NK-92 (cell line): Measurements from ENCODE around the gene TMEM150B.
"Not testable (repeated sequence)": the region's sequence is repeated elsewhere in the genome, so short reads cannot be mapped to it uniquely, and the experiment has no call there.

Experiments used
- DNase-seq: peaks from one replicate; lab custom pipeline; 2025; ENCODE audit not compliant: unreplicated experiment; lab: John Stamatoyannopoulos, UW

TMEM150B gene

GRCh38 chr19:55339889-55340783 is 15.0 kb upstream of the TMEM150B start:
- no peak for DNase-seq

DNA sequence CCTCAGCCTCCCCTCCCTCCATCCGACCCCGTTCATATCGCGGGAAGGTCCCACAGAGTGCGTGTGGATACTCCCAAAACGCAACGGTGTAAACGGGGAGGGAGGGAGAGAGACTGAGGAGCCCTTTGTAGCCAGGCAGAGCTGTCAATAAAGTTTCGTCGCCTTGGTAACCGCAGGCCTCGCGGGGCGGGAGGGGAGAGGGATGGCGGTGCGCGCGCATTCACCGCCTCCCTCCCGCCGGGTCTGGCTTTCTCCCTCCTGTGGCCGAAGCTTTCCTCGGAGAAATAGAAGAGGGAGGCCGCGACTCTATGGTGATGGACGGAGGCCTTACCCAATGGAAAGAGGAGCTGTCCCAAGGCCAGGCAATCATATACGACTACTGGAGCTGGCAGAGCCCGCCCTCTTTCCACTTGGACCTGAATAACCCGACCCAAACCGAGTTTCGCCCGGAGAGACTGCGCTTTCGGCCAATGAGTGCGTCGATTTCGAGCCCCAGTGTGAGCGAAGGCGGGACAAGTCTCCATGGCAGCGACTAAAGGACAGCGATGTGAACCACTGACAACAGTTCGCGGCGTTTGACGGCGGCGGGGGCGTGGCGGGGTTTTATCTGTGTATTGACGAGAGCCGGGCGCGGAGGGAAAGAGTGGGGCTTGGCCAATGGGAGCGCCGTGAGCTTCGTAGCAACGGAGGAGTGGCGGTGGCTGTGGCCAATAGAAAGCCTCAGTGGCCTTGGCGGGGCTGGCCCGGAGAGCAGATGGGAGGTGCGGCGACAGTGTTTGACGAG is 14.2 kb upstream of the TMEM150B start, which contains the start of gene KMT5C:
Gene KMT5C, plus strand, starts transcription at position 772 of the 784 bp plus-strand sequence. CDS start 2,061 bp downstream, outside the sequence.
- DNase-seq, result peak; percentile 99

- no peak for DNase-seq
These were observed 11.0 kb upstream of the TMEM150B start for GRCh38 chr19:55336101-55336500.

GRCh38 chr19:55333870-55334269 is 8.7 kb upstream of the TMEM150B start:
- DNase-seq, result no peak

GRCh38 chr19:55329791-55330190 is 4.7 kb upstream of the TMEM150B start:
- DNase-seq, result not testable (repeated sequence)

DNA sequence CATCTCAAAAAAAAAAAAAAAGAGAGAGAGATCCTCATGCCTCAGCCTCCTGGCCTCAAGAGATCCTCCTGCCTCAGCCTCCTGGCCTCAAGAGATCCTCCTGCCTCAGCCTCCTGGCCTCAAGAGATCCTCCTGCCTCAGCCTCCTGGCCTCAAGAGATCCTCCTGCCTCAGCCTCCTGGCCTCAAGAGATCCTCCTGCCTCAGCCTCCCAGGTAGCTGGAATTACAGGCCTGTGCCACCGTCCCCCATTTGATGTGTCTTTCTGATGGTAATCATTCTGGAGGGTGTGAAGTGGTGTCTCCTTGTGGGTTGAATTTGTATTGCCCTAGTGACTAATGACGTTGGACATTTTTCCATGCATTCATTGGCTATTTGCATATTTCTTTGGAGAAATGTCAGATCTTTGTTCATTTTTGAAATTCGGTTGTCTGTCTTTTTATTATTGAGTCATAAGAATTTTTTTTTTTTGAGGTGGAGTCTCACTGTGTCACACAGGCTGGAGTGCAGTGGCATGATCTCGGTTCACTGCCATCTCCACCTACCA is 3.7 kb upstream of the TMEM150B start:
- not testable (repeated sequence) for DNase-seq

DNA sequence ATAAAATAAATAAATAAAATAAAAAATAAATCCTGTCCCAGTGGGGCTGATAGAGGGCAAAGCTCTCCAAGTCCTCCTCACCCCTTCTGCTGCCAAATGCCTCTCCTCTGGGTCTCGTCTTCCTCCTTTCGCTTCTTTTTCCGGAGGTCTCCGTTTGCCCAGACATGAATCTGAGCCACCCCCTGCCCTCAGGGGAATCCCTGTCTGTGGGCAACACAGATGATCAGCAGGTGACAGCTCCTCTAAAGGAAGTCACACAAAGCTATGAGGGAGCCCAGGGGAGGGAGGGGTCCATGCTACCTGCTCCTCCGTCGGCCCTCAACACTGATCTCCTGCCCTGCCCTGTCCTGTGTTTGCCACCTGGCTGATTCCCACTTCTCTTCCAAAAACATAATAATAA is 479 bp downstream of the TMEM150B start:
- DNase-seq, result no peak

DNA sequence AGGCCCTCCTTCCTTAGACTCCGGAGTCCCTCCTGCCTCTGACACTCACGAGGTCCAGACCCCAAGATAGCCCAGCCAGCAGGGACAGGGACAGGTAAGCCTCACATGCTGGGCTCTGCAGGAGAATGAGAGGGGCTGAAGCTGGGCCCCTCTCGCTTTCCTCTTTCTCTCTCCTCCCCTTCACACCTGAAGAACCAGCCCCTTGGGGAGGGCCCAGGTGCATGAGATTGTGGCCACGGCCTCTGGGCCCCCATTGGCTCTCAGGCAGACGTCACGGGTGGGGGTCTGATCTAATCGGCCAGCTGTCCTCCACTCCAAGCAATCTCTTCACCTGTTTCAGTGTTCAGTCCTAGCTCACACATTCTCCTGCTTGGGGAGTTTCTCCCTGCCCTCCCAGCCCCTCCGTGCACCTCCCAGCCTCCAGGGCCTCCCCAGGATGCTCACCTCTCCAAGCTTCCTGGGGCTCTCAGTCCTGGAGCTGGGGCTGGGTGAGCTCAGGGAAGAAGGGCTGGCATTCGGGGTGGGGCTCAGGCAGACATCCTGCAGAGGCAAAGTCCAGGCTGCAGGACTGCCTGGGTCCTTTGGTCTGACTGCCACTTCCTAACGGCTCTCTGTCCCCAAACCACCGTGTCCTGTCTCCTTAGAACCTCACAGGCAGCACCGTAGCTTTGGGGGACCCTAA is 2.8 kb downstream of the TMEM150B start:
- DNase-seq, result no peak

DNA sequence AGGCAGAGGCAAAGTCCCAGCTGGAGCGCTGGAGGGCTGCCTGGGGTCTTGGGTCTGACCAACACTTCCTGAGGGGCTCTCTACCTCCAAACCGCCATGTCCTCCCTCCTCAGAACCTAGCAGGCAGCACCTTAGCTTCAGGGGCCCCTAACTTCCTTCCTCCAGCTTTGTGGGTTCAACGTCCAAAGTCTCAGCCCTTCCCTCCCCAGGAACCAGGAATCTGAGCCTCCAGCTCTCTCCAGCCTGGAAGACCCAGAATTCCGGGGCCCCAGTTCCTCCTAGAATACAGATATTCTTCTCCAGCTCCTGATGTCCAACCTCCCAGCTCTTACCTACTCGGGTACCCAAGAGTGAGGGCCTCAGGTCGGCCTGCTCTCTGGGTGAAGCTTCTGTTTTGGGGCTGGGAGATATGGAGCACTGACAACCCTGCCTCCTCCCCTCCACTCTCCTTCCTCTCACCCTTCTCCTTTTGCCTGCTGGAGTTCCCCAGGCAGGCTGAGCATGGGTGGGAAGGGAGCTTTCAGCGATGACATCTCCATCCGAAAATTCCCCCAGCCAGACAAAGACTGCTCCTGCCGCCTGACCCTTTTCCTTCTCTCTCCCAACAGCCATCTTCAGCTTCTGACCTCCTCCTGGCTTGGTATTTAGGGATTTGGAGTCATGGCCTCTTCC is 3.5 kb downstream of the TMEM150B start:
- no peak for DNase-seq

DNA sequence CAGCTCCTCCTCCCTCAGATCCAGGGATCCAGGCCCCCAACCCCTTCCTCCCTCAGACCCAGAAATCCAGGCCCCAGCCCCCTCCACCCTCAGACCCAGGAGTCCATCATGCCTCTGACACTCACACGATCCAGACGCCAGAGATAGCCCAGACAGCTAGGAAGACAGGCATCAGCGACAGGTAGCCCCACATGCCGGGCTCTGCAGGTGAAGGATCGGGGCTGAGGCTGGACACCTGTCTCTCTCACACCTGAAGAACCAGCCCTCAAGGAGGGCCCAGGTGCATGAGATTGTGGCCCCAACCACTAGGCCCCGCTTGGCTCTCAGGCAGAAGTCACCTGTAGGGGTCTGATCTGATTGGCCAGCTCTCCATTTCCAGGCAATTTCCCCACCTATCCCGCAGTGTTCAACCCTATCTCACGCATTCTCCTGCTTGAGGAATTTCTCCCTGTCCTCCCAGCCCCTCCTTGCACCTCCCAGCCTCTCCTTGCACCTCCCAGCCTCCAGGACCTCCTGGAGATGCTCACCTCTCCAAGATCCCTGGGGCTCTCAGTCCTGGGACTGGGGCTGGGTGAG is 4.2 kb downstream of the TMEM150B start:
- no peak for DNase-seq

- DNase-seq, result no peak
These were observed 5.4 kb downstream of the TMEM150B start for GRCh38 chr19:55319785-55320184.

DNA sequence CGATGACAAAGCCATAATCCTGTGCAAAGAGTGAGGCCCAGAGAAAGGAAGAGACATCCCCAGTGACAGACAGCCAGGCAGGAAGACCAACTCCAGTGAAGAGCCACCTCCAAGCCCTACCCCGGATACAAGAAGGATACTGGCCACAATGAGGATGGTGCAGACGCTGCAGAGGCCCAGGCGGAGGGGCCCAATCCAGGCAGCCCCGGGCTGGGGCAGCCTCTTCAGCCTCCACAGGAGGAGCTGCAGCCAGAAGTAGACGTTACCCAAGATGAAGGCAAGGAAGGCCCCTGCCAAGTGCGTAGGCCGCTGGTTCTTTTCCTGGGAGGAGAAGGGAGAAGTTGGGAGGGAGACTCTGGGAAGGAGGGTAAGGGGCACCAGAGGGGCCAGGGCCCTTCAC is 8.5 kb downstream of the TMEM150B start:
- DNase-seq, result no peak

DNA sequence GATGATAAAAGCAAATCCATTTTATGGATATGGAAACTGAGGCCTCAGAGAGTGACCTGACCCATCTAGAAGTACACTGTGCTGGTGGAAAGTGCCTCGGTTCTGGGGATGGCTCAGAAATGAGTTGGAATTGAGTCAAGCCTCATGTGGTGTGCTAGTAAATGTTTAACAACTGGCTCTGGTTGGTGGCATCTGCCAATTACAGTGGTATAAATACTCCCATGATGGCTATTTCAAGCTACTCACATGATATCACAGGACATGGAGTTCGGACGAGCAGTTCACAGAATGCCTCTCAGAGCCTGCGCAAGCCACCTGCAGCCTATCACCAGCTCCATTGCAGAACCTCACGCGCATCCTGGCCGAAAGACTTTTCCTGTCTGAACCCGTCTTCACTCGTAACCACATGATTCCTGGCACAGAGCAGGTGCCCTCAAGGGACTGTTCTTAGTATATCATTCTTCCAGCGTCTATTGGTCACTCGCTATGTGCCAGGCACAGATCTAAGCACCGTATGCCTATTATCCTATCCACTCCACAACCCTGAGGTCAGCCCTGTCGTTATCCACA is 9.1 kb downstream of the TMEM150B start:
- DNase-seq, result no peak

DNA sequence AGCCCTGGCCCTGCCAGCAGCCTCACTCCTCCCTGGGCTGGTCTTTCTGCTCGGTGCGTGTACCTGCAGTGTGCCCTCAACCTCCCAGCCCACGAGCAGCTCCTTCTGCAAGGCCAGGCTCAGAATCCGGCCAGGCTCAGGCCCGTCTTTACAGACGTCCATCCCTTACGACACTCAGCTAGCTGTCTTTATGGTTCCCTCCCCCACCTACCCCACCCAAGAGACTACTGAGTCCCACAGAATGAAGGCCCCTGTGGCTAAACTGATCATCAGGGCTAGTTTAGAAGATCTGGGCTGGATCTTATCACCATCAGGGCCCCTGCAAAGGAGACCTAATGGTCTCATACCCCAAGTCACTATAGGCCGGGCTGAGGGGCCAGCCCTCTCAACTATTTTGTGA is 10.7 kb downstream of the TMEM150B start:
- no peak for DNase-seq

DNA sequence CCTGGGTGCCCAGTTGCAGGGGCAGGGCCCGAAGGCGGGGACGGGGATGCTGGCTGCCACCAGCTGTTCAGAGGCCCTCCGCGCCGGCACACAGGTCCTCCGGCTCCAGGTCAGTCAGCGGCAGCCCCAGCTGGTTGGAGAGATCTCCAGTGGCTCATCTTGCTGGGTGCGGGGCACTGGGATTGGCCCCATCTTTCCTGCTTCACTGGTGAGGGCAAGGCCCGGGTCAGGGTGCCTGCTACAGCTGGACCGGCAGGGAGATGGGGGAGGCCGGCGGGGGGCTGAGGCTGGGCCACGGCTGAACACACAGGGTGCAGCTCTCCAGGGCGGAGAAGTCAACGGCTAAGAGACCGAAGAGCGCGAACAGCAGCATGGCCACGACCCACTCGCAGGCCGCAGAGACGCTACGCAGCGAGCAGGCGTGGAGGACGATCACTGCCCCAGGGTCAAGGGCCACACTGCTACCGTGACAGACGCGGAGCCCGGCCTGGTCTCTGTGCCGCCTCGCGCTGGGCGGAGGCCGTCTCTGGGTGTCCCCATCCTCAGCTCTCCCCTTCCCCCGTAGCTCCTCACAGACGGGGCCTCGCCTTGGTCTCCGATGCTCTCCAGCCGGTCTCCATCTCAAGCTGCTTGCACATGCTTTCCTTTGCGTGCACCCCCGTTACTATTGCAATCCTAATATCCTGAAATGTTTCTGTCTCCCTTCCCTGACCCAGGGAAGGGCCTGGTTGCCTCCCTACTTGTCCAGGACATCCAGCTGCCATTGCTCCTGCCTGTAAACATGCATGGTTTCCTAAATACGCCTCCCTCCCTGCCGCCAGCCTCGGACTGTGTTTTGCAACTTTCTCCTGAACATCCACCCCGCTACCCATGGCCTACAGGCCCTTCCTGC is 12.3 kb downstream of the TMEM150B start:
- DNase-seq, result no peak

GRCh38 chr19:55311797-55312196 is 13.3 kb downstream of the TMEM150B start:
- no peak for DNase-seq

DNA sequence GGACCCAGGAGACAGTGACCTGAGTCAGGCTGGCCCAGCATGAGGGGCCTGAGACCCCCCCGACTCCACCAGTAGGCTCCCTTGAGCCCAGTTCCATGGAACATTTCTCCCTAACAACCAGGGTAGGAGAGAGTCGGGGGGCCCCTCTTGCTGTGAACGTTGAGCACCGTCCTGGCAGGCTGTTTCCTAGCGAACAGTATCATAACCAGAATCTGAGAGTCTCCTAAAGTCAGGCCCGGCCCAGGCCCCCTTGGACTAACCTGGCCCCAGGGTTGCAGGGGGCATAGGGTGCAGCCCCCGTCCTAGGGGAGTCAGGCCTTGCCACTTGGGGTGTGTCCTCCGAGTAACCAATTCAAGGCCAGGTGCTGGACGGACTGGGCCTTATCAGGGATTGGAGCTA is 13.7 kb downstream of the TMEM150B start:
- no peak for DNase-seq

GRCh38 chr19:55310498-55310897 is 14.6 kb downstream of the TMEM150B start:
- no peak for DNase-seq

- no peak for DNase-seq
These were observed 15.7 kb downstream of the TMEM150B start for GRCh38 chr19:55309448-55309847.
